GM12878 (cell line): ENCODE measurements around the gene KRTAP5-10.

Source experiments
- CHD2 ChIP-seq: IDR thresholded peaks from 2 replicates; pipeline ENCODE4 v1.6.1; 2011; ENCODE audit warnings: low read depth, low read length, improper control_type of control experiment, borderline replicate concordance
- NBN ChIP-seq: fragments of 450-650 bp; IDR thresholded peaks from 2 replicates; pipeline ENCODE4 v1.6.1; 2016
- POLR2AphosphoS5 ChIP-seq: IDR thresholded peaks from 2 replicates; pipeline ENCODE4 v1.6.1; 2011; ENCODE audit warnings: mild to moderate bottlenecking, low read length, inconsistent platforms
- TF ChIP-seq, protein P1 (sequence below), 3 experiments: IDR thresholded peaks in 2 of 3; conservative IDR thresholded peaks in 1 of 3; 2 replicates each; pipeline ENCODE4 v1.5.1; 2011; ENCODE audit warnings: low read depth in 3 of 3, low read length in 3 of 3, mild to moderate bottlenecking in 3 of 3, control low read depth in 2 of 3, moderate library complexity in 2 of 3, inconsistent platforms in 1 of 3, mixed read lengths in 1 of 3; ENCODE audit not compliant: control insufficient read depth in 2 of 3, insufficient read depth in 1 of 3; ENCODE audit errors: extremely low read depth in 1 of 3
- TF ChIP-seq, protein P2 (sequence below): IDR thresholded peaks from 2 replicates; pipeline ENCODE4 v1.6.1; 2011; ENCODE audit warnings: mild to moderate bottlenecking, low read depth, low read length, moderate library complexity; ENCODE audit not compliant: insufficient replicate concordance
- TF ChIP-seq, protein P3 (sequence below): IDR thresholded peaks from 2 replicates; pipeline ENCODE4 v1.6.1; 2012; ENCODE audit warnings: low read depth, low read length, improper control_type of control experiment

DNA sequence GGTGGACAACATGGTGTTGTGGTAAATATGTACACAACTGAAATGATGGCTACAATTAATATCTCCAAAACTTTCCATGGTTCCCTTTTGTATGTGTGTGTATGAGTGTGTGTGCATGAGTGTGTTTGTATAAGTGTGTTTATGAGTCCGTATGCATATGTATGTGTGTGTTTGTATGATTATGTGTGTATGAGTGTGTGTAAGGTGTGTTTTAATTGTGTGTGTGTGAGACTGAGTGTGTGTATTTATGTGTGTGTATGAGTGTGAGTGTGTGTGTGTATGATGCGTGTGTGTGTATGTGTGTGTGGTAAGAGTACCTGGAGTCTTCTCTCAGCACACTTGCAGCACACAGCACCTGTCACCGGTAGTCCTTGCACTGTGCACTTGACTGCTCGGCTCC lies 9.3 kb upstream of the KRTAP5-10 start:
- TF ChIP-seq POLR2AphosphoS5 (no peak), NBN (no peak), CHD2 (no peak)
- TF ChIP-seq, protein P1, sequence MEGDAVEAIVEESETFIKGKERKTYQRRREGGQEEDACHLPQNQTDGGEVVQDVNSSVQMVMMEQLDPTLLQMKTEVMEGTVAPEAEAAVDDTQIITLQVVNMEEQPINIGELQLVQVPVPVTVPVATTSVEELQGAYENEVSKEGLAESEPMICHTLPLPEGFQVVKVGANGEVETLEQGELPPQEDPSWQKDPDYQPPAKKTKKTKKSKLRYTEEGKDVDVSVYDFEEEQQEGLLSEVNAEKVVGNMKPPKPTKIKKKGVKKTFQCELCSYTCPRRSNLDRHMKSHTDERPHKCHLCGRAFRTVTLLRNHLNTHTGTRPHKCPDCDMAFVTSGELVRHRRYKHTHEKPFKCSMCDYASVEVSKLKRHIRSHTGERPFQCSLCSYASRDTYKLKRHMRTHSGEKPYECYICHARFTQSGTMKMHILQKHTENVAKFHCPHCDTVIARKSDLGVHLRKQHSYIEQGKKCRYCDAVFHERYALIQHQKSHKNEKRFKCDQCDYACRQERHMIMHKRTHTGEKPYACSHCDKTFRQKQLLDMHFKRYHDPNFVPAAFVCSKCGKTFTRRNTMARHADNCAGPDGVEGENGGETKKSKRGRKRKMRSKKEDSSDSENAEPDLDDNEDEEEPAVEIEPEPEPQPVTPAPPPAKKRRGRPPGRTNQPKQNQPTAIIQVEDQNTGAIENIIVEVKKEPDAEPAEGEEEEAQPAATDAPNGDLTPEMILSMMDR (IDR thresholded peaks at IDR 0.05 in 2 of 3, conservative IDR thresholded peaks at IDR 0.05 in 1 of 3; ENCODE audit: control insufficient read depth in 2 of 3, extremely low read depth in 1 of 3, insufficient read depth in 1 of 3, low read depth in 3 of 3, low read length in 3 of 3) = no peak
- TF ChIP-seq, protein P2, sequence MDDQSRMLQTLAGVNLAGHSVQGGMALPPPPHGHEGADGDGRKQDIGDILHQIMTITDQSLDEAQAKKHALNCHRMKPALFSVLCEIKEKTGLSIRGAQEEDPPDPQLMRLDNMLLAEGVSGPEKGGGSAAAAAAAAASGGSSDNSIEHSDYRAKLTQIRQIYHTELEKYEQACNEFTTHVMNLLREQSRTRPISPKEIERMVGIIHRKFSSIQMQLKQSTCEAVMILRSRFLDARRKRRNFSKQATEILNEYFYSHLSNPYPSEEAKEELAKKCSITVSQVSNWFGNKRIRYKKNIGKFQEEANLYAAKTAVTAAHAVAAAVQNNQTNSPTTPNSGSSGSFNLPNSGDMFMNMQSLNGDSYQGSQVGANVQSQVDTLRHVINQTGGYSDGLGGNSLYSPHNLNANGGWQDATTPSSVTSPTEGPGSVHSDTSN = no peak
- TF ChIP-seq, protein P3, sequence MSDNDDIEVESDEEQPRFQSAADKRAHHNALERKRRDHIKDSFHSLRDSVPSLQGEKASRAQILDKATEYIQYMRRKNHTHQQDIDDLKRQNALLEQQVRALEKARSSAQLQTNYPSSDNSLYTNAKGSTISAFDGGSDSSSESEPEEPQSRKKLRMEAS = no peak
